Esophagus muscularis mucosa (tissue), 4 donors: ENCODE results near the gene YIPF2.

ENCODE experiments used
- CTCF ChIP-seq, 3 experiments: fragments of 200-600 bp in 2 of 3; fragments of 450-650 bp in 1 of 3; sonication (generic) in 2 of 3; IDR thresholded peaks; one replicate each; pipeline ENCODE4 v1.5.1; 2017 to 2019; ENCODE audit warnings: antibody characterized with exemption in 3 of 3, mild to moderate bottlenecking in 2 of 3, moderate library complexity in 1 of 3
- EP300 ChIP-seq: sonication (generic); formaldehyde crosslinking; IDR thresholded peaks from one replicate; pipeline ENCODE4 v1.6.1; 2017; ENCODE audit warnings: antibody characterized with exemption
- POLR2A ChIP-seq: fragments of 450-650 bp; IDR thresholded peaks from one replicate; pipeline ENCODE4 v1.6.1; 2017; ENCODE audit warnings: antibody characterized with exemption, moderate library complexity, mild to moderate bottlenecking, low read depth
- POLR2AphosphoS5 ChIP-seq, 2 donors: sonication (generic); formaldehyde crosslinking; IDR thresholded peaks; one replicate each; pipeline ENCODE4 v1.6.1; 2017; ENCODE audit warnings: antibody characterized with exemption in 2 of 2

- TF ChIP-seq CTCF (IDR thresholded peaks at IDR 0.05) = no peak
- no peak for TF ChIP-seq POLR2A
- no peak for TF ChIP-seq POLR2AphosphoS5 (IDR thresholded peaks at IDR 0.05)
- no peak for TF ChIP-seq EP300
Measured at GRCh38 chr19:10924597-10924996, 3.8 kb downstream of the YIPF2 start.
